Natural killer cell treated with Interleukin-12 subunit alpha and Interleukin-12 subunit beta and Interleukin-15 and Interleukin-18, amount 100 ng/mL, for 72 hours (primary cell): ENCODE results near the gene CSNK1G3. TPM values are rescaled to one million over a fixed set of nuclear protein-coding genes. Genes with fewer than 3 reads are reported as not detected.

Experiments used
- ATAC-seq, 2 donors: fragments of 150-1000 bp; cut with Tn5 transposase in 1 of 2; sonication (Bioruptor Pico), chemical (Tn5 transposase) in 1 of 2; 2 replicates each; pipeline ENCODE4 v1.10.0; 2021
- DNase-seq: peaks from one replicate; pipeline ENCODE4 v3.0.0; 2022; ENCODE audit warnings: low spot score
- H3K27ac Mint-ChIP-seq, 2 donors: 1 replicate in 1 of 2; 2 replicates in 1 of 2; pipeline ENCODE4 v1.8.0; 2022; ENCODE audit warnings: mixed read lengths in 2 of 2, mild to moderate bottlenecking in 1 of 2, moderate library complexity in 1 of 2
- H3K27me3 Mint-ChIP-seq, 2 donors: 1 replicate in 1 of 2; 2 replicates in 1 of 2; pipeline ENCODE4 v1.8.0; 2022; ENCODE audit warnings: mixed read lengths in 2 of 2
- H3K36me3 Mint-ChIP-seq: one replicate; pipeline ENCODE4 v1.8.0; 2022; ENCODE audit warnings: mixed read lengths
- H3K4me1 Mint-ChIP-seq, 2 donors: 1 replicate in 1 of 2; 2 replicates in 1 of 2; pipeline ENCODE4 v1.8.0; 2022; ENCODE audit warnings: low read depth in 2 of 2, mixed read lengths in 2 of 2, mild to moderate bottlenecking in 1 of 2
- H3K4me3 Mint-ChIP-seq: one replicate; pipeline ENCODE4 v1.8.0; 2022; ENCODE audit warnings: mixed read lengths
- H3K9me3 Mint-ChIP-seq: 2 replicates; pipeline ENCODE4 v1.8.0; 2022; ENCODE audit warnings: mixed read lengths
- total RNA-seq, 2 donors: library from RNA; stranded (reverse); gene quantifications; one replicate each; pipeline ENCODE4 v1.2.3, GENCODE V29; 2022

CSNK1G3 gene
- total RNA-seq, 2 donors from 2014 or later: 34.3 to 35.4 TPM

- no peaks in the 10 kb centered on the region for H3K9me3 Mint-ChIP-seq
- no peak for DNase-seq
- no peak overlapping the region for H3K4me3 Mint-ChIP-seq
- H3K4me1 Mint-ChIP-seq: no peaks in the 10 kb centered on the region
- no peaks in the 10 kb centered on the region for H3K36me3 Mint-ChIP-seq
- H3K27me3 Mint-ChIP-seq: peaks cover under 1 to 2% of the 10 kb centered on the region in 2 donors
- no peak for ATAC-seq
- no peak overlapping the region for H3K27ac Mint-ChIP-seq
Observed at GRCh38 chr5:123659495-123659894, 147.5 kb downstream of the CSNK1G3 start.

DNA sequence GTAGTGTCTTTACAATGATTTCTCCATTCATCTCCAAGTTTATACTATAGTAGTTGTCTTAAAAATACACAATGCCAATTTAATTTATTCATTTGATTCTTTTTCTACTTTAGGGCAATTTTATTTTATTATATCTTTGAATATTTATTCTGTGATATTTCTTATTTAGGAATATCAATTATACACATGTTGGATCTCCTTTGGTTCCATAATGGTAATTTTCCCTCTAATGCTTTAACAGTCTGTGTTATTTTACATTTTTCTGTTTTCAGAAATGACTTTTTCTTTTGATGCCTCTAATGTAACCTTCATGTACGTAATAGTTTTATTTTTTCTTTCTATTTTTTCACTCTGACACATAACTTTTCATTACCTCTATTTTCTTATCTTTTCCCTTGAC, 153.0 kb downstream of the CSNK1G3 start:
- H3K9me3 Mint-ChIP-seq: no peaks in the 10 kb centered on the region
- no peak overlapping the region for H3K27ac Mint-ChIP-seq
- H3K4me1 Mint-ChIP-seq: peaks cover 7 to 9% of the 10 kb centered on the region in 2 donors
- H3K4me3 Mint-ChIP-seq: no peak overlapping the region
- H3K36me3 Mint-ChIP-seq: peaks cover 10% of the 10 kb centered on the region
- H3K27me3 Mint-ChIP-seq: peaks cover 0 to 6% of the 10 kb centered on the region in 2 donors
- ATAC-seq (no peak), DNase-seq (no peak)

- Mint-ChIP-seq H3K27ac (no peak overlapping the region), H3K36me3 (peaks cover 10% of the 10 kb centered on the region), H3K4me1 (peaks cover 7 to 9% of the 10 kb centered on the region in 2 donors), H3K27me3 (peaks cover 0 to 6% of the 10 kb centered on the region in 2 donors), H3K9me3 (no peaks in the 10 kb centered on the region), H3K4me3 (peak overlapping the region; percentile 9)
- ATAC-seq (no peak), DNase-seq (no peak)
Observed at GRCh38 chr5:123665822-123666371, 153.9 kb downstream of the CSNK1G3 start.

Other genes with a start within 250 kb of the CSNK1G3 start
- 10 to 100 TPM; 35.8 to 41.0 TPM for gene CEP120, start 88.8 kb upstream of the CSNK1G3 start, total RNA-seq